PFSK-1 (cell line): ENCODE results near the gene SLC2A1.

ENCODE experiments used
- FOXP2 ChIP-seq: optimal IDR thresholded peaks from 2 replicates; pipeline ENCODE3; 2011; ENCODE audit warnings: borderline replicate concordance, control low read depth, inconsistent platforms; ENCODE audit not compliant: insufficient read depth; ENCODE audit errors: extremely low read length, extremely low read depth
- POLR2AphosphoS5 ChIP-seq: IDR thresholded peaks from 2 replicates; pipeline ENCODE4 v1.6.1; 2012; ENCODE audit warnings: low read depth, mild to moderate bottlenecking, control low read depth, low read length, moderate library complexity
- TAF1 ChIP-seq: IDR thresholded peaks from 2 replicates; pipeline ENCODE4 v1.6.1; 2012; ENCODE audit warnings: low read length, control low read depth, borderline replicate concordance; ENCODE audit not compliant: insufficient read depth
- TF ChIP-seq, protein P1 (sequence below), 2 experiments: IDR thresholded peaks; 2 replicates each; pipeline versions ENCODE4 v1.6.1 to v1.8.0; 2011 to 2012; ENCODE audit warnings: low read depth in 2 of 2, low read length in 2 of 2, control low read depth in 1 of 2, inconsistent platforms in 1 of 2, mild to moderate bottlenecking in 1 of 2, moderate library complexity in 1 of 2; ENCODE audit not compliant: insufficient read depth in 1 of 2

DNA sequence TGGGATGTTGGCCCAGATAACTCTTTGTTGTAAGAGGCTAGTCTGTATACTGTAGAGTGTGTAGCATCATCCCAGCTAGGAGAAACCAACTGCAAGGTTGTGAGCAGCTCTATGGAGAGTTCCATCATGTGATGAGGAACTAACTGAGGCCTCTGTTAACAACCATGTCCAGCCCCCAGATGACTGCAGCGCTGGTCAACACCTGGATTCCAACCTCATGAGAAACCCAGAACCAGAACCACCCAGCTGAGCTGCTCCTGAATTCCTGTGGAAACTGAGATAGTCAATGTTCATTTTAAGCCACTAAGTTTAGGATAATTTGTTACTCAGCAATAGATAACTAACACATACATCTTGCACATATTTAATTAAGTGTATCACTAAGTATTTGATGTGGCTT is 41.6 kb upstream of the SLC2A1 start:
- TF ChIP-seq POLR2AphosphoS5 (no peak), TAF1 (no peak), FOXP2 (no peak)
- TF ChIP-seq, protein P1, sequence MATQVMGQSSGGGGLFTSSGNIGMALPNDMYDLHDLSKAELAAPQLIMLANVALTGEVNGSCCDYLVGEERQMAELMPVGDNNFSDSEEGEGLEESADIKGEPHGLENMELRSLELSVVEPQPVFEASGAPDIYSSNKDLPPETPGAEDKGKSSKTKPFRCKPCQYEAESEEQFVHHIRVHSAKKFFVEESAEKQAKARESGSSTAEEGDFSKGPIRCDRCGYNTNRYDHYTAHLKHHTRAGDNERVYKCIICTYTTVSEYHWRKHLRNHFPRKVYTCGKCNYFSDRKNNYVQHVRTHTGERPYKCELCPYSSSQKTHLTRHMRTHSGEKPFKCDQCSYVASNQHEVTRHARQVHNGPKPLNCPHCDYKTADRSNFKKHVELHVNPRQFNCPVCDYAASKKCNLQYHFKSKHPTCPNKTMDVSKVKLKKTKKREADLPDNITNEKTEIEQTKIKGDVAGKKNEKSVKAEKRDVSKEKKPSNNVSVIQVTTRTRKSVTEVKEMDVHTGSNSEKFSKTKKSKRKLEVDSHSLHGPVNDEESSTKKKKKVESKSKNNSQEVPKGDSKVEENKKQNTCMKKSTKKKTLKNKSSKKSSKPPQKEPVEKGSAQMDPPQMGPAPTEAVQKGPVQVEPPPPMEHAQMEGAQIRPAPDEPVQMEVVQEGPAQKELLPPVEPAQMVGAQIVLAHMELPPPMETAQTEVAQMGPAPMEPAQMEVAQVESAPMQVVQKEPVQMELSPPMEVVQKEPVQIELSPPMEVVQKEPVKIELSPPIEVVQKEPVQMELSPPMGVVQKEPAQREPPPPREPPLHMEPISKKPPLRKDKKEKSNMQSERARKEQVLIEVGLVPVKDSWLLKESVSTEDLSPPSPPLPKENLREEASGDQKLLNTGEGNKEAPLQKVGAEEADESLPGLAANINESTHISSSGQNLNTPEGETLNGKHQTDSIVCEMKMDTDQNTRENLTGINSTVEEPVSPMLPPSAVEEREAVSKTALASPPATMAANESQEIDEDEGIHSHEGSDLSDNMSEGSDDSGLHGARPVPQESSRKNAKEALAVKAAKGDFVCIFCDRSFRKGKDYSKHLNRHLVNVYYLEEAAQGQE (IDR thresholded peaks at IDR 0.05; ENCODE audit: insufficient read depth in 1 of 2, low read depth in 2 of 2, low read length in 2 of 2), result no peak
